ENCODE measurements around the gene SPRYD4. TPM values are rescaled to one million over a fixed set of nuclear protein-coding genes. Genes with fewer than 3 reads are reported as not detected.
A peak's percentile ranks its signal among the peaks of the same experiment; 100 is the strongest.

The SPRYD4 gene
- total and polyA plus RNA-seq, 10 of the 15 experiments (the other 5 are each of a cell fraction or from before 2014, with no cell fraction given): 4.1 to 6.0 (median 5.1) TPM

DNA sequence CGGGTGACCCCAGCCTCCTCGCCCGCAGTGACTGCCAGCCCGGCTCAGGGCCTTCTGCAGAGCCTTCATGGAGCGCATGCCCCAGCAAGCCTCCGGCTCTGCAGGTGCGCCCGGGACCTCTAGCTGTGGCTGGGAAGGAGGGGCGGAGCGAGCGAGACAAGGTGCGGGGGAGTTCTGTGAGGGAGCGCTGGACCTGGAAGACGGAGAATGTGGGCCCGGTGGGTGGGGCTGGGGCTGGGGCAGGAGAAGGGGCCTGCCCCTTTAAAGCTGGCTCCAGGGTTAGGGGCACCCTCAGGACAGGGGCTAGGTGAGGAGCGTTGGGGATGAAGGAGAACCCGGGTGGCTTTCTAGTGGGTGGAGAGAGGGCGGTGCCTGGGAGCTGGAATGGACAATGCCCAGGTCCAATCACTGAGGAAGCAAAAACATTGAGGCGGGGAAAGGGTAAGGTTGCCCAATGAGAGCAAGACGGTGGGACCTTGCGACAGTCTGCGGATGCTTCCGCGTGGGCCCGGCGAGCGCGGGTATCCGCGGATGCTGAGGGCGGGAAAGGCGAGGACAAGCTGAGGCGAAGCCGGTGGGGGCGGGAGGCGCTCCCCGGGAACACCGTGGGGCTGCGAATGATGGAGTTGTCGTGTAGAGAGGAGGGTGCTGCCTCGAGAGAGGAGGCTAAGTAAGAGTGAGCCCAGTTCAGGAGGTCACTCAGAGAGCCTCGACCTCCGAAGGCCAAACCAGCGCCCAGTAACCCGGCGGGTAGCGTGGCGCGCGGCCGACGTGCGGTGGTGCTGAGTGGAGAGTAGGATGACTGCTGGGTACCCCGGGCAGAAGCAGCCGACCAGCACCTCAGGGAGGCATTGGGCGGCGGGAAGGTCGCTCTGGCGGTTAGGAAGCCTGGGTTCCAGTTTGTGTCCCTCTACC is 19.9 kb downstream of the SPRYD4 start, which contains the start of gene GLS2 (continued):
- TF ChIP-seq, protein P1, sequence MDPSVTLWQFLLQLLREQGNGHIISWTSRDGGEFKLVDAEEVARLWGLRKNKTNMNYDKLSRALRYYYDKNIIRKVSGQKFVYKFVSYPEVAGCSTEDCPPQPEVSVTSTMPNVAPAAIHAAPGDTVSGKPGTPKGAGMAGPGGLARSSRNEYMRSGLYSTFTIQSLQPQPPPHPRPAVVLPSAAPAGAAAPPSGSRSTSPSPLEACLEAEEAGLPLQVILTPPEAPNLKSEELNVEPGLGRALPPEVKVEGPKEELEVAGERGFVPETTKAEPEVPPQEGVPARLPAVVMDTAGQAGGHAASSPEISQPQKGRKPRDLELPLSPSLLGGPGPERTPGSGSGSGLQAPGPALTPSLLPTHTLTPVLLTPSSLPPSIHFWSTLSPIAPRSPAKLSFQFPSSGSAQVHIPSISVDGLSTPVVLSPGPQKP (IDR thresholded peaks at IDR 0.05; ENCODE audit: low read depth, low read length): no peak
- peak in 1 of 2 experiments; percentile 64; a peak in 2 of 3 replicates for TF ChIP-seq EGR1 (IDR thresholded peaks at IDR 0.05; ENCODE audit: borderline replicate concordance in 1 of 2, low read depth in 2 of 2, low read length in 2 of 2)
- TF ChIP-seq, protein P2, sequence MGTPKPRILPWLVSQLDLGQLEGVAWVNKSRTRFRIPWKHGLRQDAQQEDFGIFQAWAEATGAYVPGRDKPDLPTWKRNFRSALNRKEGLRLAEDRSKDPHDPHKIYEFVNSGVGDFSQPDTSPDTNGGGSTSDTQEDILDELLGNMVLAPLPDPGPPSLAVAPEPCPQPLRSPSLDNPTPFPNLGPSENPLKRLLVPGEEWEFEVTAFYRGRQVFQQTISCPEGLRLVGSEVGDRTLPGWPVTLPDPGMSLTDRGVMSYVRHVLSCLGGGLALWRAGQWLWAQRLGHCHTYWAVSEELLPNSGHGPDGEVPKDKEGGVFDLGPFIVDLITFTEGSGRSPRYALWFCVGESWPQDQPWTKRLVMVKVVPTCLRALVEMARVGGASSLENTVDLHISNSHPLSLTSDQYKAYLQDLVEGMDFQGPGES (IDR thresholded peaks at IDR 0.05): peak; percentile 53; the same call in 1 of the 2 replicates
- TF ChIP-seq CREB1 (IDR thresholded peaks at IDR 0.05; ENCODE audit: low read depth): 0 out of 2 replicates have a peak, but pooled peaks have one; percentile 53

DNA sequence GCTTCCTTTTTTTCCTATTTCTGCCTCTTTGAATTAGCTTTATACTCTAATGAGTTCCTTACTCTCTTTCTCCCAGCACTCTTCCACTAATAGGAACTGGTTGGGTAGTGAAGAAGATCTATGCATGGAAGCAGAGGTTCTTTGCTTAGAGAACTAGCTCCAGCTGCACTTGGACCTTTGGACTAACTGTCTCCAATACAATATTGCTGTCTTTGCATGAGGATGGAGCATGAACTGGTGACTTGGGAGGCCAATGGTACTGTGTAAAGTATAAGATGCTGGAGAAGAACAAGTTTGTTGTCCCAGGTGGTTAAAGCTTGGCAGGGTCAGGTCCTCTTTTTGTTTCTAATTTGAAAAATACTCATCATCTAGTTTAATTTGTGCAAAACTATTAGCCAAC is 22.0 kb downstream of the SPRYD4 start:
- H4K20me1 ChIP-seq (ENCODE audit: control insufficient read depth, insufficient read depth): no peaks in the 10 kb centered on the region
- SMC1A ChIA-PET (ENCODE audit: uncharacterized antibody, unreplicated experiment): interaction anchor here (1.6 kb wide), 1 partner anchor 26 kb away, joined by 3 read pairs; no protein-coding TSS in a partner anchor
- FAIRE-seq (no peak), ATAC-seq (no peak), DNase-seq (ENCODE audit: low read depth, low spot score) (no peak)
- peaks cover 0 to 2% of the 10 kb centered on the region in 2 experiments; a peak in 2 of 4 replicates for H3K27me3 ChIP-seq (replicated peaks in 1 of 2; ENCODE audit: control insufficient read depth in 2 of 2, insufficient read depth in 2 of 2, low read length in 1 of 2)
- H3K4me3 ChIP-seq: no peak overlapping the region
- no peak overlapping the region for H3K4me2 ChIP-seq (ENCODE audit: control insufficient read depth, insufficient read depth)
- no peak overlapping the region for H2AFZ ChIP-seq (ENCODE audit: control insufficient read depth, low read depth, low read length)
- H3K27ac ChIP-seq (ENCODE audit: control insufficient read depth, insufficient read depth): no peak overlapping the region
- H3K9me3 ChIP-seq (replicated peaks; ENCODE audit: control insufficient read depth, insufficient read depth, low read length): no peaks in the 10 kb centered on the region; the same call in 2 of the 3 replicates
- RAD21 ChIA-PET (ENCODE audit: unreplicated experiment): interaction anchor here (0.9 to 2.2 kb wide), 3 partner anchors 19 to 147 kb away, joined by 3 to 4 read pairs (median 4); partner anchors contain the start of gene STAT2
- no peaks in the 10 kb centered on the region for H3K36me3 ChIP-seq (ENCODE audit: control insufficient read depth in 2 of 2, insufficient read depth in 2 of 2, low read length in 1 of 2)
- CTCF ChIA-PET: interaction anchor here (1.0 to 1.6 kb wide), 3 partner anchors 10 to 371 kb away, joined by 3 to 4 read pairs (median 3); no protein-coding TSS in a partner anchor
- no TSS peak for BruUV-seq (replicated peaks)
- H3K9ac ChIP-seq (ENCODE audit: control insufficient read depth, insufficient read depth, low read length): no peak overlapping the region
- in situ Hi-C loops (cut with MboI) (no loop called here), intact Hi-C loops (cut with micrococcal nuclease; ENCODE audit: unreplicated experiment) (no loop called here)
- peaks cover 4% of the 10 kb centered on the region; the same call in 1 of the 2 replicates for H3K4me1 ChIP-seq (ENCODE audit: control insufficient read depth, insufficient read depth, low read length)
- POLR2A ChIA-PET: interaction anchor here (0.6 kb wide), 1 partner anchor 364 kb away, joined by 3 read pairs; no protein-coding TSS in a partner anchor
- no peaks in the 10 kb centered on the region for H3K79me2 ChIP-seq (ENCODE audit: control insufficient read depth, insufficient read depth, low read length)
- TF ChIP-seq IKZF2 (IDR thresholded peaks at IDR 0.05): no peak
- TF ChIP-seq ZNF384 (IDR thresholded peaks at IDR 0.05; ENCODE audit: borderline replicate concordance, low read depth, low read length): no peak
- TF ChIP-seq, protein P3, sequence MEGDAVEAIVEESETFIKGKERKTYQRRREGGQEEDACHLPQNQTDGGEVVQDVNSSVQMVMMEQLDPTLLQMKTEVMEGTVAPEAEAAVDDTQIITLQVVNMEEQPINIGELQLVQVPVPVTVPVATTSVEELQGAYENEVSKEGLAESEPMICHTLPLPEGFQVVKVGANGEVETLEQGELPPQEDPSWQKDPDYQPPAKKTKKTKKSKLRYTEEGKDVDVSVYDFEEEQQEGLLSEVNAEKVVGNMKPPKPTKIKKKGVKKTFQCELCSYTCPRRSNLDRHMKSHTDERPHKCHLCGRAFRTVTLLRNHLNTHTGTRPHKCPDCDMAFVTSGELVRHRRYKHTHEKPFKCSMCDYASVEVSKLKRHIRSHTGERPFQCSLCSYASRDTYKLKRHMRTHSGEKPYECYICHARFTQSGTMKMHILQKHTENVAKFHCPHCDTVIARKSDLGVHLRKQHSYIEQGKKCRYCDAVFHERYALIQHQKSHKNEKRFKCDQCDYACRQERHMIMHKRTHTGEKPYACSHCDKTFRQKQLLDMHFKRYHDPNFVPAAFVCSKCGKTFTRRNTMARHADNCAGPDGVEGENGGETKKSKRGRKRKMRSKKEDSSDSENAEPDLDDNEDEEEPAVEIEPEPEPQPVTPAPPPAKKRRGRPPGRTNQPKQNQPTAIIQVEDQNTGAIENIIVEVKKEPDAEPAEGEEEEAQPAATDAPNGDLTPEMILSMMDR (IDR thresholded peaks at IDR 0.05 in 2 of 3, conservative IDR thresholded peaks at IDR 0.05 in 1 of 3; ENCODE audit: control insufficient read depth in 2 of 3, extremely low read depth in 1 of 3, insufficient read depth in 1 of 3, low read depth in 3 of 3, low read length in 3 of 3): no peak
- no peak for TF ChIP-seq FOS (IDR thresholded peaks at IDR 0.05; ENCODE audit: borderline replicate concordance, extremely low read depth, insufficient read length)
- TF ChIP-seq TAF1 (IDR thresholded peaks at IDR 0.05; ENCODE audit: borderline replicate concordance, low read depth, low read length): no peak
- TF ChIP-seq, protein P4, sequence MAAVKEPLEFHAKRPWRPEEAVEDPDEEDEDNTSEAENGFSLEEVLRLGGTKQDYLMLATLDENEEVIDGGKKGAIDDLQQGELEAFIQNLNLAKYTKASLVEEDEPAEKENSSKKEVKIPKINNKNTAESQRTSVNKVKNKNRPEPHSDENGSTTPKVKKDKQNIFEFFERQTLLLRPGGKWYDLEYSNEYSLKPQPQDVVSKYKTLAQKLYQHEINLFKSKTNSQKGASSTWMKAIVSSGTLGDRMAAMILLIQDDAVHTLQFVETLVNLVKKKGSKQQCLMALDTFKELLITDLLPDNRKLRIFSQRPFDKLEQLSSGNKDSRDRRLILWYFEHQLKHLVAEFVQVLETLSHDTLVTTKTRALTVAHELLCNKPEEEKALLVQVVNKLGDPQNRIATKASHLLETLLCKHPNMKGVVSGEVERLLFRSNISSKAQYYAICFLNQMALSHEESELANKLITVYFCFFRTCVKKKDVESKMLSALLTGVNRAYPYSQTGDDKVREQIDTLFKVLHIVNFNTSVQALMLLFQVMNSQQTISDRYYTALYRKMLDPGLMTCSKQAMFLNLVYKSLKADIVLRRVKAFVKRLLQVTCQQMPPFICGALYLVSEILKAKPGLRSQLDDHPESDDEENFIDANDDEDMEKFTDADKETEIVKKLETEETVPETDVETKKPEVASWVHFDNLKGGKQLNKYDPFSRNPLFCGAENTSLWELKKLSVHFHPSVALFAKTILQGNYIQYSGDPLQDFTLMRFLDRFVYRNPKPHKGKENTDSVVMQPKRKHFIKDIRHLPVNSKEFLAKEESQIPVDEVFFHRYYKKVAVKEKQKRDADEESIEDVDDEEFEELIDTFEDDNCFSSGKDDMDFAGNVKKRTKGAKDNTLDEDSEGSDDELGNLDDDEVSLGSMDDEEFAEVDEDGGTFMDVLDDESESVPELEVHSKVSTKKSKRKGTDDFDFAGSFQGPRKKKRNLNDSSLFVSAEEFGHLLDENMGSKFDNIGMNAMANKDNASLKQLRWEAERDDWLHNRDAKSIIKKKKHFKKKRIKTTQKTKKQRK (IDR thresholded peaks at IDR 0.05; ENCODE audit: low read depth, low read length): no peak
- no peak for TF ChIP-seq CHD2 (IDR thresholded peaks at IDR 0.05; ENCODE audit: borderline replicate concordance, low read depth, low read length)
- TF ChIP-seq CBFB (IDR thresholded peaks at IDR 0.05; ENCODE audit: low read depth): no peak
